ENCODE results near the gene PELI3.

GRCh38 chr11:66457826-66458225, 8.9 kb upstream of the PELI3 start:
- TF ChIP-seq CTCF (conservative IDR thresholded peaks at IDR 0.05; ENCODE audit: low read length) (no peak), EZH2phosphoT487 (IDR thresholded peaks at IDR 0.05; ENCODE audit: borderline replicate concordance) (no peak)

All from Loucy (cell line).